Measurements from ENCODE around the gene TNFRSF18. TPM values are rescaled to one million over a fixed set of nuclear protein-coding genes. Genes with fewer than 3 reads are reported as not detected.
A peak's percentile ranks its signal among the peaks of the same experiment; 100 is the strongest.

Gene TNFRSF18
- total and polyA plus RNA-seq, 8 donors: 0.32 to 1.2 (median 0.34) TPM; not detected in 3

GRCh38 chr1:1225913-1226312 is 19.5 kb upstream of the TNFRSF18 start:
- FAIRE-seq: no peak
- Histone ChIP-seq H3K27ac (no peak overlapping the region), H3K9me3 (no peaks in the 10 kb centered on the region), H3K4me3 (no peak overlapping the region), H3K36me3 (peaks cover 2 to 27% (median 16%) of the 10 kb centered on the region in 3 donors), H3K4me1 (peaks cover 0 to 13% (median 0%) of the 10 kb centered on the region in 3 donors), H3K27me3 (no peaks in the 10 kb centered on the region)
- ATAC-seq: no peak
- no peak for DNase-seq
- WGBS, 2 donors: 76 to 86% methylated on average over 18 of the region's 18 CpGs
- intact Hi-C loops (cut with DNase I): no loop called here
- no peak for TF ChIP-seq CTCF (IDR thresholded peaks at IDR 0.05)

- peaks cover 0 to 8% (median 0%) of the 10 kb centered on the region in 3 donors for H3K4me1 ChIP-seq
- H3K9me3 ChIP-seq: no peaks in the 10 kb centered on the region
- WGBS, 2 donors: 87 to 90% methylated on average over 34 of the region's 34 CpGs
- ATAC-seq (peak in 1 of 4 donors; percentile 10), FAIRE-seq (no peak), DNase-seq (no peak)
- no peak overlapping the region for H3K4me3 ChIP-seq
- no peak overlapping the region for H3K27ac ChIP-seq
- TF ChIP-seq CTCF (IDR thresholded peaks at IDR 0.05): no peak
- H3K36me3 ChIP-seq: peaks cover 2 to 31% (median 16%) of the 10 kb centered on the region in 3 donors
- intact Hi-C loops (cut with DNase I): no loop called here
- H3K27me3 ChIP-seq: no peaks in the 10 kb centered on the region
Measured at GRCh38 chr1:1225238-1225845, 18.9 kb upstream of the TNFRSF18 start.

- 91 to 95% methylated on average over 21 of the region's 21 CpGs for WGBS, 2 donors
- H3K4me3 ChIP-seq: no peak overlapping the region
Measured at GRCh38 chr1:1223891-1224290, 17.5 kb upstream of the TNFRSF18 start.

GRCh38 chr1:1223321-1223720 is 16.9 kb upstream of the TNFRSF18 start:
- TF ChIP-seq CTCF (IDR thresholded peaks at IDR 0.05): no peak
- no peak overlapping the region for H3K27ac ChIP-seq
- H3K36me3 ChIP-seq: peaks cover 2 to 39% (median 16%) of the 10 kb centered on the region in 3 donors
- FAIRE-seq (no peak), ATAC-seq (no peak), DNase-seq (no peak)
- H3K4me1 ChIP-seq: no peaks in the 10 kb centered on the region
- intact Hi-C loops (cut with DNase I): no loop called here
- no peak overlapping the region for H3K4me3 ChIP-seq
- H3K27me3 ChIP-seq: no peaks in the 10 kb centered on the region
- H3K9me3 ChIP-seq: no peaks in the 10 kb centered on the region
- WGBS, 2 donors: 95 to 97% methylated on average over 15 of the region's 15 CpGs

More at GRCh38 chr1:1223891-1224290, 17.5 kb upstream of the TNFRSF18 start:
- no peak overlapping the region for H3K27ac ChIP-seq
- DNase-seq (no peak), ATAC-seq (no peak), FAIRE-seq (no peak)
- peaks cover 2 to 38% (median 16%) of the 10 kb centered on the region in 3 donors for H3K36me3 ChIP-seq
- H3K4me1 ChIP-seq: no peaks in the 10 kb centered on the region
- no peak for TF ChIP-seq CTCF (IDR thresholded peaks at IDR 0.05)
- intact Hi-C loops (cut with DNase I): no loop called here
- H3K27me3 ChIP-seq: no peaks in the 10 kb centered on the region
- H3K9me3 ChIP-seq: no peaks in the 10 kb centered on the region

GRCh38 chr1:1222575-1223225 is 16.3 kb upstream of the TNFRSF18 start:
- ATAC-seq (no peak), FAIRE-seq (no peak), DNase-seq (no peak)
- H3K9me3 ChIP-seq: no peaks in the 10 kb centered on the region
- H3K36me3 ChIP-seq: peaks cover 2 to 39% (median 15%) of the 10 kb centered on the region in 3 donors
- intact Hi-C loops (cut with DNase I): no loop called here
- no peak for TF ChIP-seq CTCF (IDR thresholded peaks at IDR 0.05)
- no peaks in the 10 kb centered on the region for H3K4me1 ChIP-seq
- 93 to 95% methylated on average over 44 of the region's 44 CpGs for WGBS, 2 donors
- H3K27ac ChIP-seq: no peak overlapping the region
- H3K27me3 ChIP-seq: no peaks in the 10 kb centered on the region
- H3K4me3 ChIP-seq: no peak overlapping the region

All from pancreas (tissue), 10 donors.